OCI-LY7 (cell line): ENCODE data around the gene RSBN1L. TPM values are rescaled to one million over a fixed set of nuclear protein-coding genes. Genes with fewer than 3 reads are reported as not detected.

Source experiments
- BruUV-seq: library from RNA; stranded (reverse); fragments of 400-500 nt; replicated peaks from 2 replicates; lab custom pipeline; 2021; lab: Mats Ljungman, UMichigan
- CTCF ChIA-PET: fragments of 300-600 bp; sonication (Branson Sonifier 250); formaldehyde crosslinking; loops from one replicate; lab custom pipeline; 2022; ENCODE audit warnings: antibody characterized with exemption; ENCODE audit not compliant: unreplicated experiment; lab: Charles Lee
- POLR2A ChIA-PET: fragments of 300-600 bp; sonication (Branson Sonifier 250); formaldehyde crosslinking; loops from one replicate; lab custom pipeline; 2022; ENCODE audit warnings: antibody characterized with exemption; lab: Charles Lee
- DNase-seq: peaks from one replicate; pipeline ENCODE4 v3.0.0-alpha.2; 2015; ENCODE audit warnings: low spot score
- H2AFZ ChIP-seq: fragments of 200-600 bp; sonication (generic), shearing (Covaris generic); 2 replicates; pipeline ENCODE4 v1.6.1; 2014; ENCODE audit warnings: mild to moderate bottlenecking, antibody characterized with exemption, low read length, moderate library complexity
- H3K27ac ChIP-seq: fragments of 200-600 bp; sonication (generic); 2 replicates; pipeline ENCODE4 v1.5.1; 2014; ENCODE audit warnings: mixed run types, low read depth, mild to moderate bottlenecking, moderate library complexity, low read length, inconsistent platforms; ENCODE audit not compliant: poor library complexity, severe bottlenecking
- H3K36me3 ChIP-seq: fragments of 200-600 bp; sonication (generic); 2 replicates; pipeline ENCODE4 v1.6.1; 2014; ENCODE audit warnings: mild to moderate bottlenecking, antibody characterized with exemption, low read length, moderate library complexity, mixed read lengths; ENCODE audit not compliant: insufficient read depth
- H3K4me1 ChIP-seq: fragments of 200-600 bp; sonication (generic); 2 replicates; pipeline ENCODE4 v1.5.1; 2014; ENCODE audit warnings: mild to moderate bottlenecking, low read length; ENCODE audit not compliant: insufficient read depth, poor library complexity, severe bottlenecking
- H3K4me2 ChIP-seq: fragments of 200-600 bp; sonication (generic); 2 replicates; pipeline ENCODE4 v1.6.1; 2014; ENCODE audit warnings: mild to moderate bottlenecking, low read length
- H3K4me3 ChIP-seq: fragments of 200-600 bp; sonication (generic); 2 replicates; pipeline ENCODE4 v1.5.1; 2014; ENCODE audit warnings: mild to moderate bottlenecking, low read depth, low read length; ENCODE audit not compliant: poor library complexity, severe bottlenecking
- H3K79me2 ChIP-seq: fragments of 200-600 bp; sonication (generic); 2 replicates; pipeline ENCODE4 v1.6.1; 2016; ENCODE audit warnings: low read depth, mild to moderate bottlenecking, low read length, moderate library complexity, mixed read lengths; ENCODE audit not compliant: insufficient read depth
- H3K9me2 ChIP-seq: fragments of 200-600 bp; sonication (generic); 2 replicates; pipeline ENCODE4 v1.6.1; 2016; ENCODE audit warnings: mild to moderate bottlenecking, low read length, mixed read lengths; ENCODE audit not compliant: insufficient read depth
- H3K9me3 ChIP-seq: fragments of 200-600 bp; sonication (generic); 2 replicates; pipeline ENCODE4 v1.6.1; 2014; ENCODE audit warnings: mild to moderate bottlenecking, mixed run types, low read length, mixed read lengths
- H4K20me1 ChIP-seq: fragments of 200-600 bp; sonication (generic); 2 replicates; pipeline ENCODE4 v1.6.1; 2014; ENCODE audit warnings: mild to moderate bottlenecking, antibody characterized with exemption, low read length, moderate library complexity, mixed read lengths; ENCODE audit not compliant: insufficient read depth
- EZH2phosphoT487 ChIP-seq: fragments of 200-600 bp; sonication (generic); IDR thresholded peaks from 2 replicates; pipeline ENCODE4 v1.6.1; 2018; ENCODE audit warnings: low read depth, borderline replicate concordance, mild to moderate bottlenecking, mixed run types, antibody characterized with exemption, low read length, moderate library complexity, mixed read lengths
- intact Hi-C: fragments of 100-400 bp; cut with micrococcal nuclease; formaldehyde crosslinking; loops from one replicate; pipeline ENCODE4 v1.10.0; 2022; ENCODE audit not compliant: unreplicated experiment
- total RNA-seq, 2 experiments: library from RNA; depleted of rRNA in 1 of 2; stranded (reverse); fragments of >200 nt in 1 of 2; shearing (Covaris generic) in 1 of 2; gene quantifications; 2 replicates each; pipeline ENCODE4 v1.2.3, GENCODE V29; 2014 to 2022
- TF ChIP-seq, protein P1 (sequence below): fragments of 200-600 bp; sonication (generic); conservative IDR thresholded peaks from 2 replicates; pipeline ENCODE4 v1.5.1; 2014; ENCODE audit warnings: mild to moderate bottlenecking, antibody characterized with exemption, low read length, moderate library complexity, mixed read lengths

Gene RSBN1L
- total RNA-seq, 2 experiments from 2014 or later, result 23.3 to 30.4 TPM

DNA sequence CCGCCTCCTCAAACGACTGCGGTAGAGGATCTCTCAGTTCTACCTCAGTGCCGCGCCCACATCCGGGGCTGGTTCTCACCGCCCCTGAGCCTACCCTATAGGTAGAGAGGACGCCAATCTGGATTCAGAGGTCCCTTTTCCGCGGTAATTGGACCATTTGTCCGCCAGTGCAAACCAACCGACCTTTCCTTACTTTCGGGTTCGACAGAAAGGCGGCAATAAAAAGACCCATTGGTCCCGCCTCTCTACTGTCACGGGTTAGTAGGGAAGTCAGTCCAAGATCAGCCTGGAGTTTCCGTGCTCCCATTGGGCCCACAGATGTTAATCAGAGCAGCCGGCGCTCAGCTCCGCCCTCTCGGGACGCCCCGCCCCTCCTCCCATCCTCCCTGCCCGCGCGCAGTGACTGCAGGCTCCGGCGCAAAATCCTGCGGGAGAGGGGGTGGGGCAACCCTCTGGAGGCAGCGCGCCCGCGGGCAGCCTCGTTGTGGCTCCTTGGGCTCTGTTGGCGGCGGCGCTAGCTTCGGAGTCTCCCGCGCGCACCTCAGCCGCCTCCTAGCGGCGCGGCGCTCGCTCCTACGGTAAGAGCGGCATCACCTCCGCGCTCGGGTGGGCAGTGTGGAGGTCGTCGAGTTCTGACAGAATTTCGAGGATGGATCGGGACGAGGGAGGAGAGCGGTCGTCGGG lies 102.3 kb downstream of the RSBN1L start, which contains the start of the genes PHTF2 and TMEM60:
Gene PHTF2, plus strand, starts transcription at position 380 of the 684 bp plus-strand sequence.
Gene TMEM60, minus strand, starts transcription at position 41 of the 684 bp plus-strand sequence. CDS start 4,061 bp downstream, outside the sequence.
- H3K27ac ChIP-seq, result peak within 1 kb of the TSS; percentile 67
- intact Hi-C loops, result loop anchor here (2.0 kb wide), 3 partner anchors 26 to 138 kb away; partner anchors contain the start of gene RSBN1L
- H3K9me3 ChIP-seq, result peaks cover under 1% of the 10 kb centered on the region; the same call in 1 of the 2 replicates
- peaks cover 93% of the 10 kb centered on the region for H3K79me2 ChIP-seq
- peaks cover 61% of the 10 kb centered on the region for H3K4me1 ChIP-seq
- H3K4me2 ChIP-seq, result peak within 1 kb of the TSS; percentile 83
- H2AFZ ChIP-seq, result peak within 1 kb of the TSS; percentile 44; the same call in 1 of the 2 replicates
- H3K9me2 ChIP-seq, result no peaks in the 10 kb centered on the region
- BruUV-seq, result no TSS peak
- peaks cover 28% of the 10 kb centered on the region for H4K20me1 ChIP-seq
- H3K36me3 ChIP-seq, result peaks cover 59% of the 10 kb centered on the region
- peak within 1 kb of the TSS; percentile 87 for H3K4me3 ChIP-seq
- ChIA-PET CTCF (no interaction called here), POLR2A (interaction anchor here (0.8 to 1.7 kb wide), 10 partner anchors 13 to 136 kb away, joined by 3 to 6 read pairs (median 3); no protein-coding TSS in a partner anchor)
- DNase-seq, result peak; percentile 99
- TF ChIP-seq, protein P1, sequence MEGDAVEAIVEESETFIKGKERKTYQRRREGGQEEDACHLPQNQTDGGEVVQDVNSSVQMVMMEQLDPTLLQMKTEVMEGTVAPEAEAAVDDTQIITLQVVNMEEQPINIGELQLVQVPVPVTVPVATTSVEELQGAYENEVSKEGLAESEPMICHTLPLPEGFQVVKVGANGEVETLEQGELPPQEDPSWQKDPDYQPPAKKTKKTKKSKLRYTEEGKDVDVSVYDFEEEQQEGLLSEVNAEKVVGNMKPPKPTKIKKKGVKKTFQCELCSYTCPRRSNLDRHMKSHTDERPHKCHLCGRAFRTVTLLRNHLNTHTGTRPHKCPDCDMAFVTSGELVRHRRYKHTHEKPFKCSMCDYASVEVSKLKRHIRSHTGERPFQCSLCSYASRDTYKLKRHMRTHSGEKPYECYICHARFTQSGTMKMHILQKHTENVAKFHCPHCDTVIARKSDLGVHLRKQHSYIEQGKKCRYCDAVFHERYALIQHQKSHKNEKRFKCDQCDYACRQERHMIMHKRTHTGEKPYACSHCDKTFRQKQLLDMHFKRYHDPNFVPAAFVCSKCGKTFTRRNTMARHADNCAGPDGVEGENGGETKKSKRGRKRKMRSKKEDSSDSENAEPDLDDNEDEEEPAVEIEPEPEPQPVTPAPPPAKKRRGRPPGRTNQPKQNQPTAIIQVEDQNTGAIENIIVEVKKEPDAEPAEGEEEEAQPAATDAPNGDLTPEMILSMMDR, result peak; percentile 65; the same call in 1 of the 2 replicates
- TF ChIP-seq EZH2phosphoT487, result no peak

DNA sequence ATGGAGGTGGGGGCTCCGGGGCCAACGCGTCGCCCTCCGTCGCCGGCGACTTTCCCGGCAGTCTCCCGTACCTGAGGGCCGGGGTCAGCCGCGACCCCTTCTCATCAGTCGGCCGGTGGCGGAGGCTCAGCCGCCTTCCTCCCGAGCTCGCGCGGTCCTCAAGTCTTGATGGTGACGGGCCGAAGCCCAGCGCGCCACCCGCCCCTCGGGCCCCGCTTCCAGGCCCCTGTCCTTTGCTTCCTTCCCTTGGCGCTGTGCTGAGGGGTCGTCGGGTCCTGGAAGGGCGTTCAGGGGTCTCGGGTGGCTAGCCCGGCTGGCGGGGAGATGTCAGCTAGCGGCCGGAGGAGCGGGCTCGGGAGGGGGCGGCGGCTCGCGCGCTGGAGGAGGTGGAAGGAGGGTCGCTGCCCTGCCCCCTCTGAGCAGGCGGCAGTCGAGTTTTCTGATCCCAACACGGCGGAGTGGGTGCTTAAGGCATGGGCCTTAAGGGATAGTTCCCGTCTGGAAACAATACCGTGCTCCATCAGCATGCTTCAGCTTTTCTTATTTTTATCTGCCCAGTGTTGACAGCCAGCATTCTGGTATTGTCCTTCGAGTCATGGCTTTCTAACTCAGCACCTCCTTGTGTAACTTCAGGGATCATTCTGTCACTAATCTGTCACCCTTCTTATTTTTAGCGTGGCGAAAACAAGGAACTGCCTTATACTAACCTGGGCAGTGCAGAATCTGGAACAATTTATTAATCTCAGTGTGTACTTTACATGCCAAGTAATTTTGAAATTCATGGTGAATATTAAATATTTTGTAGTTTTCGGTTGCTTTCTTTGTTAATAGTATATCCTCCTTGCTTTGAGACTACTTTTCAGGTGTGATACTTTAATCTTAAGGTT lies 103.1 kb downstream of the RSBN1L start:
- Histone ChIP-seq H2AFZ (0 out of 2 replicates have a peak overlapping the region, but pooled peaks have one; percentile 16), H3K79me2 (peaks cover 93% of the 10 kb centered on the region)
- CTCF ChIA-PET, result no interaction called here

More for the DNA sequence above, 103.1 kb downstream of the RSBN1L start:
- Histone ChIP-seq H3K36me3 (peaks cover 59% of the 10 kb centered on the region), H3K27ac (peak overlapping the region; percentile 67), H4K20me1 (peaks cover 28% of the 10 kb centered on the region), H3K4me2 (peak overlapping the region; percentile 83), H3K4me3 (peak overlapping the region; percentile 87), H3K9me3 (peaks cover 7% of the 10 kb centered on the region; the same call in 1 of the 2 replicates), H3K4me1 (peaks cover 59% of the 10 kb centered on the region), H3K9me2 (no peaks in the 10 kb centered on the region)
- DNase-seq, result peak; percentile 51
- intact Hi-C loops, result loop anchor here (2.0 kb wide), 3 partner anchors 25 to 137 kb away; partner anchors contain the start of gene RSBN1L
- POLR2A ChIA-PET, result interaction anchor here (0.8 to 1.7 kb wide), 8 partner anchors 12 to 135 kb away, joined by 3 to 6 read pairs (median 3); no protein-coding TSS in a partner anchor
- BruUV-seq, result no TSS peak
- TF ChIP-seq, protein P1, result no peak; the same call in 1 of the 2 replicates
- TF ChIP-seq EZH2phosphoT487, result no peak
